ENCODE measurements around the gene SLC35G1.

- TF ChIP-seq POLR2A (IDR thresholded peaks at IDR 0.05) = no peak
- TF ChIP-seq CTCF (IDR thresholded peaks at IDR 0.05) = no peak
Observed at GRCh38 chr10:93874309-93875031, 19.3 kb upstream of the SLC35G1 start.
